G401 (cell line): ENCODE data around the gene PRDM11. TPM values are rescaled to one million over a fixed set of nuclear protein-coding genes. Genes with fewer than 3 reads are reported as not detected.

Experiments
- DNase-seq: peaks from one replicate; pipeline ENCODE4 v3.0.0-alpha.2; 2015; ENCODE audit warnings: low spot score
- in situ Hi-C: cut with HindIII; loops from 2 replicates; pipeline ENCODE4 v1.10.0; 2016; ENCODE audit warnings: low sequenced_read_pairs, mixed read lengths
- total RNA-seq: library from RNA; depleted of rRNA; stranded (reverse); fragments of >200 nt; shearing (Covaris generic); gene quantifications from 2 replicates; pipeline ENCODE4 v1.2.3, GENCODE V29; 2014; rRNA removed

The PRDM11 gene
- 5.1 and 7.2 TPM in 2 replicates for total RNA-seq

DNA sequence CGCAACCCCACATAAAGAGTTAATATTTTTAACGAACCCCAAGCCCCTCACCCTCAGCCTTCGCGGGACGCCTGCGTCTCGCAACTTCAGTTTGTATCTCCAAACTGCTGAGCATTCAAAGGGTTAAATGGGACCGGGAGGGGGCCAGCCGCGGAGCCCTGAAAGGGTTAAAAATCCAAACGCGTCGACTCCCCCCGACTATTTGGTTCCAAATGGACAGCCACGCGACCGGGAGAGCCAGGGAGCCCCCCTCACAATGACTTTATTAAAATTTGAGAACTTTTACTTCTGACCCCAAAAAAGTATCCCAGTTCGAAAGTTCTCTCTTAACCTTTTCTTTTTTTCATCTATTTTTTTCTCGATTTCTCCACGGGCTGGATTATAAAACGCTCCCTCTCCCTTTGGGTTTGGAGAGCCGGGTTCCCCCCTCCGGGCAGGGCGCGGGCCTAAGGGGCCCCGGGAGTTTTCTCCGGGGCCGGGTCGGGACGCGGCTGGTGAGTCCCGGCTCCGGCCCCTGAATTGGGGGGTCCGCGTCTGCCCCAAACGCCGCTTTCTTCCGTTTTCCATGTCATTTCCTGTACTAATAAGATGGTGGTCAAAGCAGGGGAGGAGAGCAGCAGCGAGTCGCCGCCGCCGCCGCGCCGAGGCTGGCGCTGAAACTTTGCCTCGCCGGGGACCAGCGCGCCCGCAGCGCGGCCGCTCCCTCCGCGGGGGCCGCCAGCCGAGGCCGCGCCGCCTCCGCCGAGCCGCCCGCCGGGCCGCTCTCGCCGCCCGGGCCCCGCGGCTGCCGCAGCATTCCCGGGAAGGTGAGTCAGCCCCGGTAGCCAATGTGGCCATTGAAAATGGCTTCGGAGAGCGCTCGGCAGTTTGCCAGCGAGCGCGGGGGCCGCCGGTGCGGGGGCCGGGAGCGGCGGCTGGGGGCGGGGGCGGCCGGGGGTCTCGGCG is at the start of gene PRDM11:
TSS of gene PRDM11 (plus strand) at position 568 of the 945 bp plus-strand sequence. CDS start 35,128 bp downstream, outside the sequence.
- peak; percentile 48 for DNase-seq
- in situ Hi-C loops, result no loop called here

GRCh38 chr11:45097721-45098493 is 48.5 kb upstream of the PRDM11 start:
- in situ Hi-C loops, result no loop called here
- DNase-seq, result peak; percentile 82

- DNase-seq, result no peak
- in situ Hi-C loops, result no loop called here
Observed at GRCh38 chr11:45098929-45099328, 47.5 kb upstream of the PRDM11 start.

GRCh38 chr11:45100339-45100738 is 46.1 kb upstream of the PRDM11 start:
- in situ Hi-C loops, result loop anchor here (25.0 kb wide), 1 partner anchor 237 kb away; no protein-coding TSS in a partner anchor
- DNase-seq, result peak; percentile 73

DNA sequence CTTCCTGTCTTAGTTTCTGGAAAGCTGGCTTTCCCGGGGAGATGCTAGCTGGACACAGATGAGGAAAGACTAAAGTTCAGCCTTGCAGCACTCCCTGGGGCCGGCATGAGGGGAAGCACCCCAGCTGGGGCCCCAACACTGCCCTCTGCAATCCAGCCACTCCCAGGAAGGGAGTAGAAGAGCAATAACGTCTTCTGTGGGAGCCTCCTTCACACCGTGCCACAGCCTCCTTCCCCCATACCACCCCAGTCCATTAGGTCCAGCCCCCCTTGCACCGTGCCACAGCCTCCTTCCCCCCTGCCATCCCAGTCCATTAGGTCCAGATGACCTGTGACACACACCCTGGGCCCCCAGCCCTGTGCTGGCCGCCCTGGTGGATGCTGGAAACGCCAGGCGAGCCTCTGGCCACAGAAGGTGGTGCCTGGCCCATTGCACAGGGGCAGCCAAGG is 44.1 kb upstream of the PRDM11 start:
- in situ Hi-C loops, result loop anchor here (25.0 kb wide), 1 partner anchor 235 kb away; no protein-coding TSS in a partner anchor
- DNase-seq, result no peak

- peak; percentile 84 for DNase-seq
- in situ Hi-C loops, result loop anchor here (25.0 kb wide), 1 partner anchor 234 kb away; no protein-coding TSS in a partner anchor
Observed at GRCh38 chr11:45102810-45103621, 43.4 kb upstream of the PRDM11 start.

GRCh38 chr11:45104006-45104789 is 42.2 kb upstream of the PRDM11 start:
- in situ Hi-C loops, result loop anchor here (25.0 kb wide), 1 partner anchor 233 kb away; no protein-coding TSS in a partner anchor
- DNase-seq, result no peak

GRCh38 chr11:45104790-45105084 is 41.7 kb upstream of the PRDM11 start:
- no peak for DNase-seq
- in situ Hi-C loops, result loop anchor here (25.0 kb wide), 1 partner anchor 233 kb away; no protein-coding TSS in a partner anchor

DNA sequence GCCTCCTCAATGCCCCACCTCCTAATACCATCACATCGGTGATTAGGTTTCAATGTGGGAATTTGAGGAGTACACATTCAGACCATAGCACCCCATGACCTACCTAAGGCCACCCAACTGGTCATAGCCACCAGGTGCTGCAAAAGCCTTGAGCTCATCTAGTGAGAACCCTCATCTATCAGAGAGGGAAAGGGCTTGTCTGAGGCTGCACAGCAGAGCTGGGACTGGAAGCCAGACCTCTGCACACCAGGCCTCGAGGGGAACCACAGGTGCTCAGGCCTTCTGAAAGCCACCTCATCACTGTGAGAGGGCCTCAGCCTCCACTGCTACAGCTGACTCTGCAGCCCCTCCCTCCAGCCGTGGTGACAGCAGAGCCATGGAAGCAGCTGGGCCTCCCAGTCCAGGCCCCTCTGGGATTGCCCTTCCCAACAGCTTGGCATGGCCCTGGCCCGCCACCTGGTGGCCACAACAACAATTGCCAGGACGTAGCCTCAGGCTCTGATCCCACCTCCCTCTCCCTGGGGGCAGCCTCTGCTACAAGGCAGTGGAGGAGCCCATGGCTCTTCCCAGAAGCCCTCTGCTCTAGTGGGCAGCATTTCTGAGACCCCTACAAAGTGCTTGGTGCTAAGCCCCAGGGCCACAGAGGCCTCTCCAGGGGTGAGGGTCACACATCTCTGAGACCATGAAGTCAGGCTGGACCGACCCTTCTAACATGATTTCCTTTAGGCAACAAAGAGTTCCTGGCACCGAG is 41.0 kb upstream of the PRDM11 start:
- peak; percentile 81 for DNase-seq
- in situ Hi-C loops, result loop anchor here (25.0 kb wide), 1 partner anchor 232 kb away; no protein-coding TSS in a partner anchor

- no peak for DNase-seq
- in situ Hi-C loops, result loop anchor here (25.0 kb wide), 1 partner anchor 231 kb away; no protein-coding TSS in a partner anchor
Observed at GRCh38 chr11:45105984-45106375, 40.5 kb upstream of the PRDM11 start.

- DNase-seq, result no peak
- in situ Hi-C loops, result loop anchor here (25.0 kb wide), 1 partner anchor 231 kb away; no protein-coding TSS in a partner anchor
Observed at GRCh38 chr11:45106440-45106839, 40.0 kb upstream of the PRDM11 start.

DNA sequence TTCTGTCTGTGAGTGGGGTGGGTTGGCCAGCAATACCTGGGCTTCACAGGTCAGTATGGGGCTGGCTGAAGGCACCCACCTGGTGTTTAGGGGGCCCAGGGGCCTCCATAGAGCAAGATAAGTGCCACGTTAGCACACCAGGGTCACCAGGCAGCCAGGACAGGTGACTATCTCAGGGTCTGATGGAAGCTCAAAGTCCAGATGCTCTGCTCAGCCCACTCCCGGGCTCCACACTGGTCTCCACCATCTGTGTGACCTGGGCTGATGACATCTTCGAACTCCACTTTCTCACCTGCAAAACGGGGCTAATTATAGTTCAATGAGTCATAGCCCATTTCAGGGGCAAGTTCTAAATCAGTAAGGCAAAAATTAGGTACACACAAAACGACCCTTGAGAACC is 39.4 kb upstream of the PRDM11 start:
- DNase-seq, result no peak
- in situ Hi-C loops, result loop anchor here (25.0 kb wide), 1 partner anchor 230 kb away; no protein-coding TSS in a partner anchor

GRCh38 chr11:45108070-45109064 is 38.1 kb upstream of the PRDM11 start:
- DNase-seq, result no peak
- in situ Hi-C loops, result loop anchor here (25.0 kb wide), 1 partner anchor 229 kb away; no protein-coding TSS in a partner anchor

- in situ Hi-C loops, result loop anchor here (25.0 kb wide), 1 partner anchor 228 kb away; no protein-coding TSS in a partner anchor
Observed at GRCh38 chr11:45109400-45109799, 37.0 kb upstream of the PRDM11 start.

DNA sequence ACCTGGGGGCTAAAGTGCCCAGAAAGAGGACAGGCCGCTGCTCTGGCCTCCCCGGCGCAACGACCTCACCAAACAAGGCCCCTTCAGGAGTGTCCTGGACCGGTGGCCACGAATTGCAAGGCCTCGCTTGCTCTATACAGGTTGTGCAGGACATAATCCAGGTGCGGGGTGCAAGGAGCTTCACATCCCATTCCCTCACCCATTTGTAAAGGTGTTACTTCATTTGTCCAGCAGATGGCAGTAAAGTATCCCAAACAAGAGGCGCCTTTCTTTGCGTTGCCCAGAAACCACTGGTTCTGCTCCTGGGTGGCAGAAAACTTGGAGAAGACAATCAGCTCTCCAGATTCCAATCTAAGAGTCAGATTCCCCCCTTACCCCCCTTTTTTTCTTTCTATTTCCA is 35.9 kb upstream of the PRDM11 start:
- peak; percentile 85 for DNase-seq

More at GRCh38 chr11:45109400-45109799, 37.0 kb upstream of the PRDM11 start:
- no peak for DNase-seq

DNA sequence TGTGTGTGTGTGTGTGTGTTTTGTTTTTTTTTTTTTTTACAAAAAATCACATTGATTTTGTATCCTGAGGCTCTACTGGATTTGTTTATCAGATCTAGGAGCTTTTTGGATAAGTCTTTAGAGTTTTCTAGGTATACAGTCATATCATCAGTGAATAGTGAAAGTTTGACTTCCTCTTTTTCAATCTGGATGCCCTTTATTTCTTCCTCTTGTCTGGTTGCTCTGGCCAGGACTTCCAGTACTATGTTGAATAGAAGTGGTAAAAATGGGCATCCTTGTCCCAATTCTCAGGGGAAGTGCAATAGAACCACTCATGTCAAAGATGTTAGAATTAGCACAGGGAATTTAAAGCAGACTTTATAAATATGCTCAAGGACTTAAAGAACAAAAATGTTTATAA is 32.6 kb upstream of the PRDM11 start:
- no peak for DNase-seq
- in situ Hi-C loops, result loop anchor here (25.0 kb wide), 1 partner anchor 223 kb away; no protein-coding TSS in a partner anchor

More for the DNA sequence above, 35.9 kb upstream of the PRDM11 start:
- in situ Hi-C loops, result loop anchor here (25.0 kb wide), 1 partner anchor 227 kb away; no protein-coding TSS in a partner anchor
